GM19397 (cell line): Measurements from ENCODE around the gene MICAL3.

Experiments
- ATAC-seq: cut with Tn5 transposase; IDR thresholded peaks from one replicate; pipeline ENCODE4 v1.9.1; 2021; ENCODE audit warnings: mild to moderate bottlenecking, moderate library complexity; ENCODE audit not compliant: unreplicated experiment

The MICAL3 gene

DNA sequence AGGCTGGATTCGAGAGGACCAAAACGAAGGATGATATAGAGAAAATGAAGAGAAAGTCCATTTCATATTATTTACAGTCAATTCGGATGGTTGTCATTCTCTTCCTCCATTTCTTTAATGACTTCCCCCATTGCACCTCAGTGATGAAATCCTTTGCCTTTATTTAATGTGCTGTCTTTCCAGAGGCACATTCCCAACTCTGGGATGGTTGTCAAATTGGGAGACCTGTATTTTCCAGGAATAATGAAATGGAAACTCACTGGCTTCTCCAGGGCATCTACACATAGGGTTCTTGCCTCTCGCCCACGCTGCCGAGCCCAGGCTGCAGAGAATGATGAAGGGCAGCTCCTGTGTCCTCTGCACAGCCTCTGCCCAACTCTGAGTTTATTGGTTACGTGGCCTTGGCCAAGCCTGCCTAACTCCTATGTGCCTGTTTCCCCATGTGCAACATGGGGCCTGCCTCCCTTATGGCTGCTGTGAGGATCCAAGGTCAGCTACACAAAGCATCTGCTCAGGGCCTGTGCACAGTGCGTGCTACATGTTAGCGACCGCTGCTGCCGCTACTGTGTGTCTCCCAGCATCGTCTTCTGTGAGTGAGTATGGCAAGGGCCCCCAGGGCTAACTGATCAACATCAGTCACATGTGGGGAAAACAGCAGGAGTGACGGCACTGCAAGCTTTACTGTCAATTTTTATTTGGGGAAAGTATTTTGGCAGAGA is 168.6 kb downstream of the MICAL3 start:
- no peak for ATAC-seq

GRCh38 chr22:17853073-17853472 is 171.3 kb downstream of the MICAL3 start:
- ATAC-seq, result no peak

DNA sequence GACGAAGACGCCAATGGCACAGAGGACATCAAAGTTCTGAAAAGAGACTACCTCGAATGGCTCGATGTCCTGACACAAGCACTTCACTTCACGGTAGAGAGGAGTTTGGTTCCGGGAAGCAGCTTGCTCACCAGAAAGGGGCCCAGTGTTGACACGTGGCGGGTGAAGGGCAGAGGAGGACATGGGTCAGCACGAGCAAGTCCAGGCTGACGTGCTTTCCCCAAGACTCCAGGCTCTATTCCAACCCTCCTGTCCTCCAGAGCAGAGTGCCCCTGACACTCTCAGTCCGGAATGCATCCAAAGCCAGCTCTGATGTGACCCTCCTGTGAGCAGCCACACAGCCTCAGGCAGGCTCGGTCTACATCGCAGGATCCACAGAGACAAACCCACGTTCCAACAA is 172.6 kb downstream of the MICAL3 start:
- no peak for ATAC-seq

- ATAC-seq, result no peak
Observed at GRCh38 chr22:17847360-17848078, 176.8 kb downstream of the MICAL3 start.

DNA sequence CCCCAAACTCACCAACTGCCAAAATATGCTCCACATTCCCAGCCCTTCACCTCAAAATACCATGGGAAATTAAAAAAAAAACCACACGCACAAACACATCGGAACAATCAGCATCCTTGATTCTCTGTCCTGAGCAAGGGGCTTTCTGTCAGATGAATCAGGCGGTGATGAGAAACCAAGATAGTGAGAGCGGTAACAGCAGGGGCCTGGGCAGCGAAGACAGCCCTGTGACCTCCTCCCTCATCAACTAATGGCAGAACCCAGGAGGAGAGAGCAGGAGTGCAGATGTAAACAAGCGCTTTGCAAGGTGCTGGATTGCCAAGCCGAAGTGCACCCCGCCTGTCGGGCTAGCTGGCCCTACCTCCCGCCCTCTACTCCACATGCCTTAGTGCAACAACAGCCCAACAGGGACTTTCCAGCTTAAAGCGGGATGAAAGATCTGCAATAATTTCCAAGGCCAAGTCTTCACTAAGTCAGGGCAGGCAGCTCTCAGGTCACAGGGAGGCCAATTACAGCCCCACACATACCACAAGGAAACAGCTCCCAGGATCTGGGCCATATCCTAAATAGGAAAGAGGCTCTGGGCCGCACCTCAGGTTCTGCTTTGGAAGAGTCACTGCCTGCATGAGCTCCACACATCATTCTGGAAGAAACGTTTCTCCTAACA is 177.9 kb downstream of the MICAL3 start:
- ATAC-seq, result no peak

DNA sequence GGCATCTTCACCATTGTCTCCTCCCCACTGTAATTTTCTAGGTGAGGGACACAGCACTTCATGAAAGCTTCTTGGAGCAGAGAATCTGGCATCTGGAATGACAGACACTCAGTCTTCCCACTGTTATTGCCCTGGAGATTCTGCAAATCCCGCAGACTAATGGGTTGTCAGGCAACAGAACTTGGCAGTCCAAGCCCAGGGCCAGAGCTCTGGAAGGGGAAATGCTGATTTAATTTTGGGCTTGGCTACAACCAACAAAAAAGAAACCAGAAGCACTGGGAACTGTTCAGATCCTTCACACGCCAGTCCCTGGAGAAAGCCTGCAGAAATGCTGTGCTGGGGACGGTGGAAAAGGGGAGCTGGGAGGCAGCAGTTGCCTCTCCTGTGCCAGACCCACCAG is 178.6 kb downstream of the MICAL3 start:
- ATAC-seq, result no peak

DNA sequence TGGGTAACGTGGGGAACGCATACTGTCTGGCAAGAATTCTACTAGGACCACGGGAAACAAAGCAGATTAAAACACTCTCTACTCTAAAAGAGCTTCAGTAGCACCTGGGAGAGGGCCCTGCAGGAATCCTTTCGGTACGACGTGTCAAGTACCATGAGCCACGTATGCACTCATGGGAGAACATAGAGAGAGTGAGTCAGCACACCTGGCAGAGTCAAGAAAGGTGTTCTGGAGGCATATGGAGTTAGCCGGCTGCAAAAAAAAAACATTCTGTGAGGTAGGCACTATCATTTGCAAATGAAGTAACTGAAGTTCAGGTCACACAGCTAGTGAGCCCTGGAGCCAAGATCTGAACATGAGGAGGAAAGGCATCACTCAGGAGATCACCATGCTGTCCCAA is 179.0 kb downstream of the MICAL3 start:
- no peak for ATAC-seq

DNA sequence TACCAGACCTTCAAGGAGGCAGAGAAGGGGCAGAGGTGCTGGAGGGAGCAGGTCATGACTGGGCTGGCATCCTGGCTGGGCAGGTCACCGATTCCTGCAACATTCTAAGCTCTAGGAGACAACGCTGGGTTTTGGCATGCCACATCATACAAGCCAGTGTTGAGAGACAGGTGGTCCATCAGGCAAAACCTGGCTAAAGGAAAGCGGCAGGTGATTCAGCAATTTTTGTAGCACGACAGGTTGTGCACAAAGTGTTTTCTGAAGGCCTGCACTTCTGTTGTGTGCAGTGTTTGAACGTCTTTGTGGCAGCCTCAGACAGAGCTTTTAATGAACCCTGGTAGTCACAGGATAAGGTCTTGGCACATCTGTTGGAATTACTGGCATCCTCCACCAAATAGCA is 180.2 kb downstream of the MICAL3 start:
- ATAC-seq, result no peak

GRCh38 chr22:17842386-17842785 is 182.0 kb downstream of the MICAL3 start:
- no peak for ATAC-seq

- no peak for ATAC-seq
Observed at GRCh38 chr22:17841836-17842235, 182.5 kb downstream of the MICAL3 start.

DNA sequence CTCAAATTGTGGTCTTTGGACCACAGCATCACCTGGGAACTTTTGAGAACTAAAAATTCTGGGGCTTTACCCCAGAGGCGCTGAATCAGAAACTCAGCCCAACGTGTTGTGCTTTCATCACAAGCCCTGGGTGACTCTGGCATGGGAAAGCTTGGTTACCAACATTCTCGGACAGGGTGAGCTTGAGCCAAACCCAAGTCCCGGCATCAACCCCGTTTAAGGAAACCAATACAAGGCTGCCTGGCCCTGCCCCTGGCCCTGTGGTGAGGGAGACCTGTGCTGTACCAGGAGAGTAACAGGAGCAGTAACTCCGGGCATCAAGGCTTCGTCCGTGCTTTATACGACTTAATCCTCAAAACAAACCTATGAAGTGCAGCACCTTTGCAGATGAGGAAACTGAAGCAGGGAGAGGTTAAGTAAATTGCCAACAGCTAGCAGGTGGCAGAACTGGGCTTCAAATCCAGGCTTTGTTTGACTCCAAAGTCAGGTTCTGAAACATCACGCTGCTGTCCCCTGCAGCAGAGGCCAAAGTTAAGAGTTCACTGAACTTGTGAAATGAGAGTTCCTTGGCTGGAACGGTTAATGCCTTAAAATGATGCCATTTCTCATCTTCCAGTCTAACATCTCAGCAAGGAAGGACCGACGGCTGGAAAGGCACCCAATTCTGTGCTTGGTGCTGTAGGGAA is 186.0 kb downstream of the MICAL3 start:
- ATAC-seq, result no peak

- no peak for ATAC-seq
Observed at GRCh38 chr22:17836992-17837742, 187.2 kb downstream of the MICAL3 start.

- no peak for ATAC-seq
Observed at GRCh38 chr22:17835256-17835655, 189.1 kb downstream of the MICAL3 start.

DNA sequence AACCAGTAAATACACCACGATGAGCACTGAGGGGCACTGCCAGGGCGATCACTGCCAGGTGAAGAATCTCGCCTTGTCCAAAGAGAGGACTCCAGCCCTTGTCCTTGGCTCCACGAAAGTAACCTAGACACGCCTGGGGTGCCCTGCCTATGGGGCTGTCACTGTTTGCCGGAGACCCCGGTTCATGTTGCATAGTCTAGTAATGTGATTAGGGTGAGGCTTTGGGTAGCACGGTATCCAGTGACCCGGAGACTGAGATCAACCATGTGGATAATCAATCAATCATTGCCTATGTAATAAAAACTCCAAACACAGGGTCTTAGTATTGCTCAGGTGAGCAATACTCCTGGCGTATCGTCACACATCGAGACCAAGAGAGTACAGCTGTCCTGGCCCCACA is 190.9 kb downstream of the MICAL3 start:
- ATAC-seq, result no peak

GRCh38 chr22:17832665-17833064 is 191.7 kb downstream of the MICAL3 start:
- ATAC-seq, result no peak

- ATAC-seq, result no peak
Observed at GRCh38 chr22:17831501-17832251, 192.7 kb downstream of the MICAL3 start.

DNA sequence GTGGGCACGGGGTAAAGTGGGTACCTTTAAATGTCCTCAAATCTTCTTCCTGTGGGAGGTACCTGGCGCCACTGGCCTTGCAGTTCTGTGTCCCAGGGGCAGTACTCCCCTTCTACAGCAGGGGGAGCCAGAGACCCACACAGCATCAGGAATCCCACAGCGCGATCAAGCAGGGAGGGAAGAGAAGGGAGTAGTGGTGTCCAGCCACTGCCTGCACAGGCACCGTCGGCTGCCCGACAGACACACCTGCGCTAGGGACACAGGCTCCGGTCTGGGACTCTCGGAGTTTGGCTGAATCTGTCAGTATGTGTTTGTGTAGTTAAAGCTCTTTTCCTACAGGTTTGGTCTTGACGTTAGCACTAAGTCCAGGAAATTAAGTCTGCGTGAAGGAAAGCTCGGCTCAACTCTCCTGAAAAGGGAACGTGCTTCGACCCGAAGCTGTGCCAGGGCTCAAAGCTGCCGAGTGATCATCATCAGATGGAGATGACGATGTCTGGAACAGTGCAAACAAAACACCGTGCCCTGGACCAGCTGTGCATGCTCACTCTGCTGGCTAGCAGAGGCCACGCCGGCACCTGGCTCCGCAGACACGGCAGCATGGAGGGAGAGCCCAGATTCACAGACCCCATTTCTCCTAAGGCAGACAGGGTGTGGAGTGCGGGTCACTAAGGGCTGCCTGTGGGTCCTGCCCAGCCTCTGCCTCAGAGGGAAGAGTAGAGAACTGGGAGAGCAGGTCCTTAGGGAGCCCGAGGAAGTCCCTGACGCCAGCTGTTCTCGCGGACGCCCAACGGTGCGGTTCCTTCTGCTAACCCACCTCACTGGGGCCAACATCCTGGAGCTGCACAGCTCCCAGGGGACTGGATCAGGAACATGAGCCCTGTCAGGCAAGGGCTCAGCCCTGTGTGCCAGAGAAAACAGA is 194.1 kb downstream of the MICAL3 start:
- ATAC-seq, result peak; percentile 46

GRCh38 chr22:17829695-17830042 is 194.7 kb downstream of the MICAL3 start:
- no peak for ATAC-seq

- no peak for ATAC-seq
Observed at GRCh38 chr22:17828502-17829080, 195.8 kb downstream of the MICAL3 start.
